Skeletal muscle satellite cell (primary cell): ENCODE results near the gene MBOAT2.

ENCODE experiments used
- H3K27me3 ChIP-seq: 2 replicates; pipeline ENCODE4 v1.7.0; 2013; ENCODE audit warnings: low read length; ENCODE audit not compliant: control insufficient read depth, insufficient read depth
- H3K36me3 ChIP-seq: 2 replicates; pipeline ENCODE4 v1.7.0; 2013; ENCODE audit warnings: mild to moderate bottlenecking, control low read depth, low read length; ENCODE audit not compliant: insufficient read depth
- H3K4me1 ChIP-seq: 2 replicates; pipeline ENCODE4 v1.7.0; 2013; ENCODE audit warnings: low read length; ENCODE audit not compliant: control insufficient read depth, insufficient read depth
- H3K4me2 ChIP-seq: 2 replicates; pipeline ENCODE4 v1.7.0; 2013; ENCODE audit warnings: mild to moderate bottlenecking, low read length
- H3K4me3 ChIP-seq: 2 replicates; pipeline ENCODE4 v1.7.0; 2013; ENCODE audit warnings: low read length
- H3K9ac ChIP-seq: 2 replicates; pipeline ENCODE4 v1.7.0; 2013; ENCODE audit warnings: mild to moderate bottlenecking, low read depth, low read length, moderate library complexity
- H3K9me3 ChIP-seq: replicated peaks from 2 replicates; pipeline ENCODE4 v1.7.0; 2013; ENCODE audit warnings: mild to moderate bottlenecking, control low read depth, low read length

Gene MBOAT2

GRCh38 chr2:8889978-8890377, 113.5 kb downstream of the MBOAT2 start:
- H3K27me3 ChIP-seq = no peaks in the 10 kb centered on the region
- H3K4me3 ChIP-seq = no peak overlapping the region
- peaks cover 8% of the 10 kb centered on the region for H3K36me3 ChIP-seq
- H3K4me1 ChIP-seq = no peaks in the 10 kb centered on the region
- no peaks in the 10 kb centered on the region for H3K9me3 ChIP-seq
- no peak overlapping the region for H3K9ac ChIP-seq
- no peak overlapping the region for H3K4me2 ChIP-seq

- H3K9me3 ChIP-seq = no peaks in the 10 kb centered on the region
- H3K4me3 ChIP-seq = no peak overlapping the region
- no peaks in the 10 kb centered on the region for H3K27me3 ChIP-seq
- H3K36me3 ChIP-seq = no peaks in the 10 kb centered on the region
- no peak overlapping the region for H3K9ac ChIP-seq
- no peaks in the 10 kb centered on the region for H3K4me1 ChIP-seq
- H3K4me2 ChIP-seq = no peak overlapping the region
Measured at GRCh38 chr2:8888963-8889362, 114.5 kb downstream of the MBOAT2 start.

GRCh38 chr2:8886876-8887275, 116.6 kb downstream of the MBOAT2 start:
- H3K27me3 ChIP-seq = no peaks in the 10 kb centered on the region
- H3K9ac ChIP-seq = no peak overlapping the region

GRCh38 chr2:8886202-8886518, 117.3 kb downstream of the MBOAT2 start:
- Histone ChIP-seq H3K27me3 (no peaks in the 10 kb centered on the region), H3K4me2 (no peak overlapping the region), H3K9ac (no peak overlapping the region), H3K36me3 (peaks cover 3% of the 10 kb centered on the region), H3K4me1 (no peaks in the 10 kb centered on the region), H3K4me3 (no peak overlapping the region), H3K9me3 (no peaks in the 10 kb centered on the region)

More at GRCh38 chr2:8886876-8887275, 116.6 kb downstream of the MBOAT2 start:
- H3K36me3 ChIP-seq = peaks cover 2% of the 10 kb centered on the region
- H3K4me3 ChIP-seq = no peak overlapping the region
- H3K4me1 ChIP-seq = no peaks in the 10 kb centered on the region
- H3K4me2 ChIP-seq = no peak overlapping the region
- H3K9me3 ChIP-seq = no peaks in the 10 kb centered on the region

- H3K27me3 ChIP-seq = no peaks in the 10 kb centered on the region
- H3K36me3 ChIP-seq = peaks cover 7% of the 10 kb centered on the region
- H3K4me2 ChIP-seq = no peak overlapping the region
- no peaks in the 10 kb centered on the region for H3K9me3 ChIP-seq
- no peak overlapping the region for H3K9ac ChIP-seq
- H3K4me3 ChIP-seq = no peak overlapping the region
- no peaks in the 10 kb centered on the region for H3K4me1 ChIP-seq
Measured at GRCh38 chr2:8885449-8886201, 117.9 kb downstream of the MBOAT2 start.

- Histone ChIP-seq H3K4me2 (no peak overlapping the region), H3K4me3 (no peak overlapping the region), H3K9ac (no peak overlapping the region), H3K4me1 (no peaks in the 10 kb centered on the region), H3K9me3 (no peaks in the 10 kb centered on the region), H3K36me3 (peaks cover 14% of the 10 kb centered on the region), H3K27me3 (no peaks in the 10 kb centered on the region)
Measured at GRCh38 chr2:8884812-8885211, 118.7 kb downstream of the MBOAT2 start.

GRCh38 chr2:8882094-8882493, 121.4 kb downstream of the MBOAT2 start:
- Histone ChIP-seq H3K9me3 (no peaks in the 10 kb centered on the region), H3K9ac (no peak overlapping the region), H3K4me3 (no peak overlapping the region), H3K36me3 (peaks cover 14% of the 10 kb centered on the region), H3K4me2 (no peak overlapping the region), H3K27me3 (no peaks in the 10 kb centered on the region), H3K4me1 (no peaks in the 10 kb centered on the region)

- Histone ChIP-seq H3K27me3 (no peaks in the 10 kb centered on the region), H3K9me3 (no peaks in the 10 kb centered on the region), H3K4me1 (no peaks in the 10 kb centered on the region), H3K36me3 (peaks cover 18% of the 10 kb centered on the region), H3K4me3 (no peak overlapping the region), H3K4me2 (no peak overlapping the region), H3K9ac (no peak overlapping the region)
Measured at GRCh38 chr2:8877894-8878293, 125.6 kb downstream of the MBOAT2 start.

GRCh38 chr2:8877332-8877731, 126.2 kb downstream of the MBOAT2 start:
- peaks cover 18% of the 10 kb centered on the region for H3K36me3 ChIP-seq
- H3K4me3 ChIP-seq = no peak overlapping the region
- H3K4me2 ChIP-seq = no peak overlapping the region
- H3K9ac ChIP-seq = no peak overlapping the region
- no peaks in the 10 kb centered on the region for H3K9me3 ChIP-seq
- H3K4me1 ChIP-seq = no peaks in the 10 kb centered on the region
- H3K27me3 ChIP-seq = no peaks in the 10 kb centered on the region

GRCh38 chr2:8876628-8877027, 126.9 kb downstream of the MBOAT2 start:
- Histone ChIP-seq H3K36me3 (peaks cover 14% of the 10 kb centered on the region), H3K4me2 (no peak overlapping the region), H3K27me3 (no peaks in the 10 kb centered on the region), H3K9ac (no peak overlapping the region), H3K4me3 (no peak overlapping the region), H3K9me3 (no peaks in the 10 kb centered on the region), H3K4me1 (no peaks in the 10 kb centered on the region)

GRCh38 chr2:8872821-8873432, 130.6 kb downstream of the MBOAT2 start:
- H3K27me3 ChIP-seq = no peaks in the 10 kb centered on the region
- H3K4me2 ChIP-seq = no peak overlapping the region
- no peaks in the 10 kb centered on the region for H3K9me3 ChIP-seq
- no peaks in the 10 kb centered on the region for H3K4me1 ChIP-seq
- peaks cover 4% of the 10 kb centered on the region for H3K36me3 ChIP-seq
- H3K9ac ChIP-seq = no peak overlapping the region
- H3K4me3 ChIP-seq = no peak overlapping the region

GRCh38 chr2:8870441-8870840, 133.0 kb downstream of the MBOAT2 start:
- Histone ChIP-seq H3K4me3 (no peak overlapping the region), H3K36me3 (peaks cover 4% of the 10 kb centered on the region), H3K9ac (no peak overlapping the region), H3K4me1 (no peaks in the 10 kb centered on the region), H3K9me3 (no peaks in the 10 kb centered on the region), H3K27me3 (no peaks in the 10 kb centered on the region), H3K4me2 (no peak overlapping the region)
